Esophagus squamous epithelium (tissue), 5 donors: ENCODE data around the gene KIF26B. TPM values are rescaled to one million over a fixed set of nuclear protein-coding genes. Genes with fewer than 3 reads are reported as not detected.

Experiments used
- DNase-seq: peaks from one replicate; lab custom pipeline; 2025; lab: John Stamatoyannopoulos, UW
- H3K27ac ChIP-seq, 4 donors: fragments of 200-600 bp; sonication (generic); one replicate each; pipeline ENCODE4 v1.5.1; 2016 to 2019; ENCODE audit warnings: mild to moderate bottlenecking in 1 of 4
- H3K27me3 ChIP-seq, 4 donors: fragments of 200-600 bp; sonication (generic); 1 replicate in 3 of 4; 2 replicates in 1 of 4; pipeline versions ENCODE4 v1.5.1 to v1.6.0; 2017 to 2021; ENCODE audit warnings: antibody characterized with exemption in 1 of 4
- H3K36me3 ChIP-seq, 3 donors: fragments of 200-600 bp; sonication (generic); one replicate each; pipeline ENCODE4 v1.5.1; 2016 to 2019
- H3K4me1 ChIP-seq, 3 donors: fragments of 200-600 bp; sonication (generic); one replicate each; pipeline ENCODE4 v1.5.1; 2017 to 2019
- H3K4me3 ChIP-seq, 4 donors: fragments of 200-600 bp; sonication (generic); 1 replicate in 3 of 4; 2 replicates in 1 of 4; pipeline ENCODE4 v1.5.1; 2016 to 2019; ENCODE audit warnings: mild to moderate bottlenecking in 2 of 4, moderate library complexity in 1 of 4
- H3K9me3 ChIP-seq, 3 donors: fragments of 200-600 bp; sonication (generic); one replicate each; pipeline ENCODE4 v1.5.1; 2016 to 2019
- POLR2A ChIP-seq, 4 donors: fragments of 450-650 bp; IDR thresholded peaks; one replicate each; pipeline ENCODE4 v1.6.1; 2017; ENCODE audit warnings: antibody characterized with exemption in 4 of 4, mild to moderate bottlenecking in 4 of 4, moderate library complexity in 3 of 4
- WGBS, 2 donors: methylation state at CpG; one replicate each; pipeline ENCODE4 v1.1.5; 2018; 5-methylcytosine and 5-hydroxymethylcytosine counted together
- intact Hi-C: fragments of 100-400 bp; cut with DNase I; formaldehyde crosslinking; loops from one replicate; pipeline ENCODE4 v1.15.0; 2022
- total RNA-seq, 4 donors: library from RNA; depleted of rRNA; stranded (reverse); fragments of >200 nt; gene quantifications; one replicate each; pipeline ENCODE4 v1.1.0, GENCODE V29; 2016
- TF ChIP-seq, protein P1 (sequence below), 6 experiments: fragments of 450-650 bp in 4 of 6; fragments of 200-600 bp in 2 of 6; sonication (generic) in 2 of 6; IDR thresholded peaks; one replicate each; pipeline ENCODE4 v1.5.1; 2016 to 2019; ENCODE audit warnings: antibody characterized with exemption in 6 of 6, mild to moderate bottlenecking in 4 of 6, moderate library complexity in 4 of 6
- donor health status: DM: yes; HTN: yes; CAD: no.

The KIF26B gene
- total RNA-seq, 4 donors from 2014 or later = 0.23 to 2.7 (median 1.0) TPM

DNA sequence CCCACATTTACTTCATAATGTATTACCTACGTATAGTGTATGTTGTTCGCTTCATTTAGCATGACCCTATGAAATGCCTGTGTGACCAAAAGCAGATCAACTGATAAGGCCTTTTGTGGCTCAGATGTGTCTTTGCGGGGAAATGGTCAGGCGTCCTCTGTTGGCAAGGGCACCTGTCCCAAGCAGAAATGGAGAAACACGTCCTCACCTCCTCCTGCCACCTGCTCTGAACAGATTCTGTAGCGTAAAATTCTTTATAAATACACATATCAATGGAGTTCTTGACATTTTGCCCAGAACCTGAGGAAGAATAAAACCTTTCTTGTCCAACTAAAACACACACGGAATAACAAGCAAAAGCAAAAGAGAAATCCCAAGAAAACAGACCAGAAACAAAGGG is 417.9 kb downstream of the KIF26B start:
- Histone ChIP-seq H3K9me3 (no peaks in the 10 kb centered on the region), H3K27me3 (no peaks in the 10 kb centered on the region), H3K27ac (no peak overlapping the region), H3K4me3 (no peak overlapping the region), H3K4me1 (no peaks in the 10 kb centered on the region), H3K36me3 (no peaks in the 10 kb centered on the region)
- intact Hi-C loops = no loop called here
- TF ChIP-seq, protein P1, sequence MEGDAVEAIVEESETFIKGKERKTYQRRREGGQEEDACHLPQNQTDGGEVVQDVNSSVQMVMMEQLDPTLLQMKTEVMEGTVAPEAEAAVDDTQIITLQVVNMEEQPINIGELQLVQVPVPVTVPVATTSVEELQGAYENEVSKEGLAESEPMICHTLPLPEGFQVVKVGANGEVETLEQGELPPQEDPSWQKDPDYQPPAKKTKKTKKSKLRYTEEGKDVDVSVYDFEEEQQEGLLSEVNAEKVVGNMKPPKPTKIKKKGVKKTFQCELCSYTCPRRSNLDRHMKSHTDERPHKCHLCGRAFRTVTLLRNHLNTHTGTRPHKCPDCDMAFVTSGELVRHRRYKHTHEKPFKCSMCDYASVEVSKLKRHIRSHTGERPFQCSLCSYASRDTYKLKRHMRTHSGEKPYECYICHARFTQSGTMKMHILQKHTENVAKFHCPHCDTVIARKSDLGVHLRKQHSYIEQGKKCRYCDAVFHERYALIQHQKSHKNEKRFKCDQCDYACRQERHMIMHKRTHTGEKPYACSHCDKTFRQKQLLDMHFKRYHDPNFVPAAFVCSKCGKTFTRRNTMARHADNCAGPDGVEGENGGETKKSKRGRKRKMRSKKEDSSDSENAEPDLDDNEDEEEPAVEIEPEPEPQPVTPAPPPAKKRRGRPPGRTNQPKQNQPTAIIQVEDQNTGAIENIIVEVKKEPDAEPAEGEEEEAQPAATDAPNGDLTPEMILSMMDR (IDR thresholded peaks at IDR 0.05) = no peak
- TF ChIP-seq POLR2A (IDR thresholded peaks at IDR 0.05) = no peak
- DNase-seq = no peak
- 76 to 82% methylated on average over 6 to 7 of the region's 7 CpGs for WGBS, 2 donors

DNA sequence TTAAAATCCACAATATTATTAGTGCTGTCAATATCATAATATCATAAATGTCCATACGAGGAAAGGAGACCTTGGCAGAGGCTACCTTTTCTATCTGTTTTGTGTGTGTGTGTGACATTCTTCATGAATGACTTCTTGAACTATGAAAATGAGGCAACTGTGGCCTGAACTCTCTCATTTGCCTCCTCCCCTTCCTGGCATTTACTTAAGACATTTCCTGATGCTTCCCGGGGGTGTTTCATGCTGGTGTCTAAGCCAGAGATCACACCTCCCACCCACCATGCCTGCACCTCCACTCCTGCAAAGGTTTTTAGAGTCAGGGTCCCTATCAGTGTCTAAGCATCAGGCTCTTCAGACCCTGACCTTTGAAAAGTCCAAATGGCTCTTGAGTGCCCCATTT is 420.9 kb downstream of the KIF26B start:
- Histone ChIP-seq H3K27me3 (no peaks in the 10 kb centered on the region), H3K9me3 (no peaks in the 10 kb centered on the region), H3K27ac (no peak overlapping the region), H3K36me3 (no peaks in the 10 kb centered on the region), H3K4me3 (no peak overlapping the region), H3K4me1 (no peaks in the 10 kb centered on the region)
- TF ChIP-seq POLR2A (IDR thresholded peaks at IDR 0.05) = no peak
- TF ChIP-seq, protein P1 (IDR thresholded peaks at IDR 0.05) = no peak
- 48 to 74% methylated on average over 2 of the region's 2 CpGs for WGBS, 2 donors
- no peak for DNase-seq
- intact Hi-C loops = no loop called here

DNA sequence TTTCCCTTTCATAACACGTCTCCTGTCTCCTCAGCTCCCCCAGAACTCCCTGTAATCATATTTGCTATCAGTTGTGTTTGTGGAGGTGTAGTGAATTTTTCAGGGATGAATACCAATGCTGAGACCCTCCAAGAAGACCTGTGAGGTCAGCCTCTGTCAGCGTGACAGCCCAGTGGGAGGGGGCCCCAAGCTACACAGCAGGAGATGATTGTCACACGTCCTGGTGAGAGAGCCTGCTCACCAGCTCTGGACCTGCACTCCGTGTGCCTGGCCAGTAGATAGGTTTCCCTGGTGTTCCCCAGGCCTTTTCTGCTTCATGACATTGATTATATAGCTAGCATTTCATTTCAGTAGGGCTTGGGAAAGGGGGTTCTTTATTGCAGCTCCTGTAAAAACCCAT is 421.5 kb downstream of the KIF26B start:
- WGBS, 2 donors = 64 to 79% methylated on average over 3 of the region's 4 CpGs
- no peak for DNase-seq

DNA sequence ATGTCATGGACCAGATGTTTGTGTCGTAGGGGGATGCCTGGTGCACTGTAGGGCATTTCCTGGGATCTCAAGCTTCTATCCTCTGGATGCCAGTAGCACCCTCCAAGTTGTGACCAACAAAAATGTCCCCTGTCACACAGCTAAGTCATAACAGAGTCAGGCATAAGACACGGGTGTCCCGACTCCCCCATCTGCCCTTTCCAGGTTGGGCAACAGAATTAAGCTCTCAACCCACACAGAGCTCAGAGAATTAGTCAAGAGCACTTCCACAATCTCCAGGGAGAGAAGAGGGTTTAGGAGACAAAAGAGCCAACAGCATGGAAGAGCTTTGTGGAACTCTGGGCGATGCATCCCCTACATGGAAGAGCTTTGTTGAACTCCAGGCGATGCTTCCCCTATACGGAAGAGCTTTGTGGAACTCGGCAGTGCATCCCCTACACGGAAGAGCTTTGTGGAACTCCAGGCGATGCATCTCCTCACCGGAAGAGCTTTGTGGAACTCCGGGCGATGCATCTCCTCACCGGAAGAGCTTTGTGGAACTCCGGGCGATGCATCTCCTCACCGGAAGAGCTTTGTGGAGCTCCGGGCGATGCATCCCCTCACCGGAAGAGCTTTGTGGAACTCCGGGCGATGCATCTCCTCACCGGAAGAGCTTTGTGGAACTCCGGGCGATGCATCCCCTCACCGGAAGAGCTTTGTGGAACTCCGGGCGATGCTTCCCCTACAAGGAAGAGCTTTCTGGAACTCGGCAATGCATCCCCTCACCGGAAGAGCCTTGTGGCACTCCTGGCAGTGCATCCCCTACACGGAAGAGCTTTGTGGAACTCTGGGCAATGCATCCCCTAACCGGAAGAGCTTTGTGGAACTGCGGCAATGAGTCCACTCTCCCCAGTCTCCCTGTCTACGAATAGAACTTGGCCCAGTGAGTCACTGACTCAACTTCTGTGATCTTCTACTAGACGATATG is 422.7 kb downstream of the KIF26B start:
- TF ChIP-seq, protein P1 (IDR thresholded peaks at IDR 0.05) = no peak
- TF ChIP-seq POLR2A (IDR thresholded peaks at IDR 0.05) = no peak
- H3K4me1 ChIP-seq = no peaks in the 10 kb centered on the region
- H3K36me3 ChIP-seq = no peaks in the 10 kb centered on the region
- H3K9me3 ChIP-seq = no peaks in the 10 kb centered on the region
- WGBS, 2 donors = 78 to 79% methylated on average over 7 to 13 of the region's 34 CpGs
- intact Hi-C loops = no loop called here
- no peak overlapping the region for H3K4me3 ChIP-seq
- no peaks in the 10 kb centered on the region for H3K27me3 ChIP-seq
- H3K27ac ChIP-seq = no peak overlapping the region
- no peak for DNase-seq

More for the DNA sequence above, 421.5 kb downstream of the KIF26B start:
- H3K27me3 ChIP-seq = no peaks in the 10 kb centered on the region
- H3K36me3 ChIP-seq = no peaks in the 10 kb centered on the region
- no peaks in the 10 kb centered on the region for H3K9me3 ChIP-seq
- intact Hi-C loops = no loop called here
- H3K4me3 ChIP-seq = no peak overlapping the region
- TF ChIP-seq POLR2A (IDR thresholded peaks at IDR 0.05) = no peak
- TF ChIP-seq, protein P1 (IDR thresholded peaks at IDR 0.05) = no peak
- H3K4me1 ChIP-seq = no peaks in the 10 kb centered on the region
- H3K27ac ChIP-seq = no peak overlapping the region

DNA sequence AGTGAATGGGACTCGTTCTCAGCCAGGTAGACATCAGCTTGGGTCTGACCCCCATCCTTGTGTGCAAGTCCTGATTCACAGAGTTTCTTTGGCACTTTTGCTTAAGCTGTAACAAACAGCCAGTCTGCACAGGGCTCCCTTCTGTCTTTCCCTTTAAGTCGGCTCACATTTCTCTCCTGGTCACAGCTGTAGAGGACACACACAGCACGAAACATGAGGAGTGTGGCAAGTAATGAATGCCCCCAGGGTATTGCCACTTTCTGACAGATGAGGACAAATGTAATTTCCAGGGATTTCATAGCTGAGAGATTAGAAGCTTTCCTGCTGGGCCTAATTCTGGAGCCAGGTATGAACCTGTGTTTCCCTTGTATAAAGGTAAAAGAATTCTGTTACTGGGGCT is 423.5 kb downstream of the KIF26B start:
- Histone ChIP-seq H3K27ac (no peak overlapping the region), H3K9me3 (no peaks in the 10 kb centered on the region), H3K36me3 (no peaks in the 10 kb centered on the region), H3K27me3 (no peaks in the 10 kb centered on the region), H3K4me3 (no peak overlapping the region), H3K4me1 (no peaks in the 10 kb centered on the region)
- intact Hi-C loops = no loop called here
- no peak for DNase-seq
- TF ChIP-seq, protein P1 (IDR thresholded peaks at IDR 0.05) = no peak
- no peak for TF ChIP-seq POLR2A (IDR thresholded peaks at IDR 0.05)
- 47 to 58% methylated on average over 2 to 3 of the region's 3 CpGs for WGBS, 2 donors
